ENCODE results near the gene FHIT.
A peak's percentile ranks its signal among the peaks of the same experiment; 100 is the strongest.

Gene FHIT

GRCh38 chr3:59877263-59878037, 1373.8 kb downstream of the FHIT start:
- no peak for DNase-seq (ENCODE audit: low spot score)

GRCh38 chr3:59876533-59877062, 1374.7 kb downstream of the FHIT start:
- no peak for DNase-seq (ENCODE audit: low spot score)

GRCh38 chr3:59873576-59874230, 1377.5 kb downstream of the FHIT start:
- DNase-seq (ENCODE audit: low spot score): no peak

- no peak for DNase-seq (ENCODE audit: low spot score)
Observed at GRCh38 chr3:59872128-59872527, 1379.1 kb downstream of the FHIT start.

GRCh38 chr3:59867185-59868002, 1383.9 kb downstream of the FHIT start:
- no peak for DNase-seq (ENCODE audit: low spot score)

GRCh38 chr3:59866076-59866475, 1385.2 kb downstream of the FHIT start:
- no peak for DNase-seq (ENCODE audit: low spot score)

- no peak for DNase-seq (ENCODE audit: low spot score)
Observed at GRCh38 chr3:59865351-59865750, 1385.9 kb downstream of the FHIT start.

GRCh38 chr3:59862686-59863085, 1388.6 kb downstream of the FHIT start:
- no peak for DNase-seq (ENCODE audit: low spot score)

GRCh38 chr3:59857589-59858346, 1393.5 kb downstream of the FHIT start:
- DNase-seq (ENCODE audit: low spot score): peak; percentile 73

- no peak for DNase-seq (ENCODE audit: low spot score)
Observed at GRCh38 chr3:59856934-59857460, 1394.3 kb downstream of the FHIT start.

- no peak for DNase-seq (ENCODE audit: low spot score)
Observed at GRCh38 chr3:59854061-59854709, 1397.1 kb downstream of the FHIT start.

GRCh38 chr3:59850417-59850816, 1400.8 kb downstream of the FHIT start:
- no peak for DNase-seq (ENCODE audit: low spot score)

GRCh38 chr3:59845386-59845785, 1405.9 kb downstream of the FHIT start:
- DNase-seq (ENCODE audit: low spot score): no peak

GRCh38 chr3:59843821-59844220, 1407.4 kb downstream of the FHIT start:
- no peak for DNase-seq (ENCODE audit: low spot score)

GRCh38 chr3:59839810-59840515, 1411.3 kb downstream of the FHIT start:
- no peak for DNase-seq (ENCODE audit: low spot score)

- no peak for DNase-seq (ENCODE audit: low spot score)
Observed at GRCh38 chr3:59839283-59839682, 1412.0 kb downstream of the FHIT start.

GRCh38 chr3:59836531-59836930, 1414.7 kb downstream of the FHIT start:
- DNase-seq (ENCODE audit: low spot score): no peak

- no peak for DNase-seq (ENCODE audit: low spot score)
Observed at GRCh38 chr3:59832702-59833101, 1418.5 kb downstream of the FHIT start.

- DNase-seq (ENCODE audit: low spot score): no peak
Observed at GRCh38 chr3:59832241-59832640, 1419.0 kb downstream of the FHIT start.

GRCh38 chr3:59831394-59831793, 1419.9 kb downstream of the FHIT start:
- no peak for DNase-seq (ENCODE audit: low spot score)

All from AG08396 (cell line).